ENCODE results near the gene SAMD4B. TPM values are rescaled to one million over a fixed set of nuclear protein-coding genes. Genes with fewer than 3 reads are reported as not detected.
A peak's percentile ranks its signal among the peaks of the same experiment; 100 is the strongest.

SAMD4B gene
- total RNA-seq, 1 experiment from 2014 or later, result 135 TPM

- H3K9me3 Mint-ChIP-seq, result no peaks in the 10 kb centered on the region
Measured at GRCh38 chr19:39389631-39390414, 47.6 kb downstream of the SAMD4B start.

More at GRCh38 chr19:39389631-39390414, 47.6 kb downstream of the SAMD4B start:
- WGBS (ENCODE audit: extremely low coverage, insufficient read length, low lambda C conversion rate), result no CpG with 5 or more reads among the region's 13 CpGs
- H2AK5ac ChIP-seq (ENCODE audit: insufficient read length, low read length), result no peak overlapping the region
- no peak overlapping the region; the same call in 1 of the 2 replicates for H3K14ac ChIP-seq (ENCODE audit: insufficient read depth, low read length)
- H4K5ac ChIP-seq (ENCODE audit: insufficient read length, low read depth, low read length), result no peak overlapping the region
- no peak overlapping the region for H2BK20ac ChIP-seq (ENCODE audit: low read depth, low read length, poor library complexity, severe bottlenecking)
- no peaks in the 10 kb centered on the region for H3K27me3 ChIP-seq (ENCODE audit: insufficient read depth, low read length)
- H2BK15ac ChIP-seq (ENCODE audit: low read depth, low read length), result no peak overlapping the region
- no peak overlapping the region for H3K56ac ChIP-seq (ENCODE audit: insufficient read length, low read depth, low read length)
- no peak for DNase-seq
- Mint-ChIP-seq H3K36me3 (ENCODE audit: insufficient read depth in 1 of 3, low read depth in 3 of 3) (peaks cover 41 to 64% (median 61%) of the 10 kb centered on the region in 3 experiments), H3K27ac (peak overlapping the region; percentile 99 to 100 (median 99); a peak in 6 of 7 replicates), H3K27me3 (ENCODE audit: low read depth) (no peaks in the 10 kb centered on the region), H3K4me3 (peak overlapping the region; percentile 95 to 98), H3K4me1 (peaks cover 13 to 18% of the 10 kb centered on the region in 2 experiments)
- no peak overlapping the region for H4K91ac ChIP-seq (ENCODE audit: insufficient read length, low read depth, low read length)
- peak overlapping the region; percentile 71 for H3K4me2 ChIP-seq (ENCODE audit: insufficient read depth, insufficient read length, low read length)
- peak overlapping the region; percentile 79 for H3K9ac ChIP-seq (ENCODE audit: extremely low read depth, insufficient read length, low read length)
- no peak overlapping the region for H3K23ac ChIP-seq (ENCODE audit: insufficient read length, low read depth, low read length)
- H3K9me3 ChIP-seq (ENCODE audit: control insufficient read depth, low read depth, low read length), result no peaks in the 10 kb centered on the region
- no peaks in the 10 kb centered on the region for H4K20me1 ChIP-seq (ENCODE audit: control insufficient read depth, insufficient read depth, insufficient read length)
- H3K4me1 ChIP-seq (ENCODE audit: insufficient read depth, low read length), result no peaks in the 10 kb centered on the region
- no peak overlapping the region for H3T11ph ChIP-seq (ENCODE audit: low read length)
- TF ChIP-seq CTCF (conservative IDR thresholded peaks at IDR 0.05), result no peak
- no peak overlapping the region for H3K4ac ChIP-seq (ENCODE audit: low read depth, low read length)
- H4K8ac ChIP-seq (replicated peaks; ENCODE audit: insufficient read length, low read depth, low read length), result no peak overlapping the region
- no peaks in the 10 kb centered on the region for H3K79me1 ChIP-seq (ENCODE audit: insufficient read depth, low read depth, low read length, poor library complexity, severe bottlenecking)
- no peak overlapping the region for H2BK120ac ChIP-seq (ENCODE audit: low read depth, low read length, poor library complexity, severe bottlenecking)
- H2BK5ac ChIP-seq (ENCODE audit: insufficient read length, low read length), result no peak overlapping the region
- no peak overlapping the region for H2AFZ ChIP-seq (ENCODE audit: low read length)
- H2BK12ac ChIP-seq (ENCODE audit: insufficient read length, low read depth, low read length), result peak overlapping the region; percentile 8
- H3K23me2 ChIP-seq (ENCODE audit: insufficient read length, low read depth, low read length, poor library complexity, severe bottlenecking), result no peaks in the 10 kb centered on the region
- H3K27ac ChIP-seq (ENCODE audit: insufficient read length, low read depth, low read length), result peak overlapping the region; percentile 86
- no peak overlapping the region for H3K18ac ChIP-seq (ENCODE audit: insufficient read length, low read depth, low read length)
- H3K79me2 ChIP-seq (ENCODE audit: insufficient read depth, low read length), result no peaks in the 10 kb centered on the region
